ENCODE data around the gene AP1G1.

- TF ChIP-seq CTCF (IDR thresholded peaks at IDR 0.05) (no peak), POLR2A (IDR thresholded peaks at IDR 0.05) (no peak)
Measured at GRCh38 chr16:71700831-71701230, 107.8 kb downstream of the AP1G1 start.

Data from right lobe of liver (tissue), 4 donors.